Renal cortex interstitium (tissue), 11 donors: Measurements from ENCODE around the gene LYRM1. TPM values are rescaled to one million over a fixed set of nuclear protein-coding genes. Genes with fewer than 3 reads are reported as not detected.
A peak's percentile ranks its signal among the peaks of the same experiment; 100 is the strongest.
"Not testable (repeated sequence)": the region's sequence is repeated elsewhere in the genome, so short reads cannot be mapped to it uniquely, and the experiment has no call there.

ENCODE experiments used
- DNase-seq, 11 donors: peaks; one replicate each; pipeline ENCODE4 v3.0.0-alpha.2; 2013; ENCODE audit warnings: low read depth in 9 of 11, low spot score in 4 of 11; ENCODE audit errors: extremely low read depth in 1 of 11
- polyA plus RNA-seq, 3 donors: library from polyadenylated mRNA; unstranded; fragments of 120-200 nt; gene quantifications; one replicate each; pipeline ENCODE4 v1.2.1, GENCODE V29; 2013; ENCODE audit not compliant: insufficient read length in 3 of 3

The LYRM1 gene
- polyA plus RNA-seq, 3 donors = 48.2 to 50.9 (median 48.2) TPM

- no peak for DNase-seq
These were observed 47.9 kb downstream of the LYRM1 start for GRCh38 chr16:20948444-20948843.

GRCh38 chr16:20949660-20950059, 49.1 kb downstream of the LYRM1 start:
- no peak for DNase-seq

GRCh38 chr16:20950294-20950693, 49.7 kb downstream of the LYRM1 start:
- DNase-seq = no peak

- no peak for DNase-seq
These were observed 51.8 kb downstream of the LYRM1 start for GRCh38 chr16:20952139-20952920.

GRCh38 chr16:20954574-20954973, 54.0 kb downstream of the LYRM1 start:
- no peak for DNase-seq

GRCh38 chr16:20956319-20956718, 55.7 kb downstream of the LYRM1 start:
- peak in 8 of 11 donors; percentile 19 to 69 (median 54) for DNase-seq

- no peak for DNase-seq
These were observed 56.6 kb downstream of the LYRM1 start for GRCh38 chr16:20957153-20957552.

- no peak for DNase-seq
These were observed 60.3 kb downstream of the LYRM1 start for GRCh38 chr16:20960899-20961298.

- no peak for DNase-seq
These were observed 68.2 kb downstream of the LYRM1 start for GRCh38 chr16:20968765-20969164.

GRCh38 chr16:20969386-20969785, 68.8 kb downstream of the LYRM1 start:
- DNase-seq = no peak

GRCh38 chr16:20971401-20971800, 70.8 kb downstream of the LYRM1 start:
- peak in 2 of 11 donors; percentile 26 to 38 for DNase-seq

GRCh38 chr16:20973201-20973600, 72.6 kb downstream of the LYRM1 start:
- not testable (repeated sequence) for DNase-seq

Other genes with a start within 250 kb of the LYRM1 start
- 1 to 10 TPM in 2 of 3 donors, under 1 TPM in 1; 0.76 to 2.2 (median 1.4) TPM for gene ACSM1, start 203.1 kb upstream of the LYRM1 start, polyA plus RNA-seq
- gene THUMPD1, start 159.0 kb upstream of the LYRM1 start, polyA plus RNA-seq = 10 to 100 TPM; 71.4 to 79.5 (median 72.6) TPM
- gene ACSM3, start 136.8 kb upstream of the LYRM1 start, polyA plus RNA-seq = 100 to 1,000 TPM in 2 of 3 donors, 10 to 100 TPM in 1; 97.6 to 119 (median 101) TPM
- 10 to 100 TPM; 28.2 to 36.2 (median 28.9) TPM for gene ERI2, start 94.3 kb upstream of the LYRM1 start, polyA plus RNA-seq
- gene REXO5, start 94.2 kb upstream of the LYRM1 start, polyA plus RNA-seq = 1 to 10 TPM; 5.2 to 6.6 (median 5.3) TPM
- gene DCUN1D3, start 413 bp upstream of the LYRM1 start, polyA plus RNA-seq = 10 to 100 TPM in 2 of 3 donors, 1 to 10 TPM in 1; 8.4 to 11.0 (median 10.5) TPM